GM23248 (cell line): Measurements from ENCODE around the gene MRPL33. TPM values are rescaled to one million over a fixed set of nuclear protein-coding genes. Genes with fewer than 3 reads are reported as not detected.
"Not testable (repeated sequence)": the region's sequence is repeated elsewhere in the genome, so short reads cannot be mapped to it uniquely, and the experiment has no call there.

Experiments
- DNase-seq: peaks from one replicate; pipeline ENCODE4 v3.0.0-alpha.2; 2015
- H2AFZ ChIP-seq: fragments of 200-600 bp; sonication (generic); 2 replicates; pipeline ENCODE4 v1.6.1; 2016; ENCODE audit warnings: antibody characterized with exemption
- H3F3A ChIP-seq: fragments of 200-600 bp; sonication (generic); 2 replicates; pipeline ENCODE4 v1.6.1; 2016; ENCODE audit warnings: mild to moderate bottlenecking, antibody characterized with exemption, mixed run types; ENCODE audit not compliant: insufficient read depth
- H3K27ac ChIP-seq: fragments of 200-600 bp; sonication (generic); 2 replicates; pipeline ENCODE4 v1.5.1; 2016; ENCODE audit warnings: mild to moderate bottlenecking
- H3K27me3 ChIP-seq: fragments of 200-600 bp; sonication (generic); replicated peaks from 2 replicates; pipeline ENCODE4 v1.6.1; 2016; ENCODE audit warnings: mild to moderate bottlenecking; ENCODE audit not compliant: insufficient read depth
- H3K36me3 ChIP-seq: fragments of 200-600 bp; sonication (generic); 2 replicates; pipeline ENCODE4 v1.6.1; 2016; ENCODE audit warnings: low read depth, mild to moderate bottlenecking
- H3K4me1 ChIP-seq: fragments of 200-600 bp; sonication (generic); 2 replicates; pipeline ENCODE4 v1.6.1; 2016; ENCODE audit warnings: mild to moderate bottlenecking; ENCODE audit not compliant: insufficient read depth
- H3K4me2 ChIP-seq: fragments of 200-600 bp; sonication (generic); one replicate; pipeline ENCODE4 v1.6.1; 2016; ENCODE audit warnings: mild to moderate bottlenecking; ENCODE audit not compliant: unreplicated experiment
- H3K4me3 ChIP-seq: fragments of 200-600 bp; sonication (generic); 2 replicates; pipeline ENCODE4 v1.5.1; 2016; ENCODE audit warnings: mild to moderate bottlenecking
- H3K79me2 ChIP-seq: fragments of 200-600 bp; sonication (generic); 2 replicates; pipeline ENCODE4 v1.6.1; 2016; ENCODE audit warnings: mild to moderate bottlenecking; ENCODE audit not compliant: insufficient read depth
- H3K9ac ChIP-seq: fragments of 200-600 bp; sonication (generic); 2 replicates; pipeline ENCODE4 v1.6.1; 2016; ENCODE audit warnings: mild to moderate bottlenecking
- H3K9me2 ChIP-seq: fragments of 200-600 bp; sonication (generic); 2 replicates; pipeline ENCODE4 v1.6.1; 2016; ENCODE audit warnings: mixed run types, mild to moderate bottlenecking, moderate library complexity; ENCODE audit not compliant: insufficient read depth
- H3K9me3 ChIP-seq: fragments of 200-600 bp; sonication (generic); one replicate; pipeline ENCODE4 v1.6.1; 2017; ENCODE audit warnings: low read depth
- H4K20me1 ChIP-seq: fragments of 200-600 bp; sonication (generic); 2 replicates; pipeline ENCODE4 v1.6.0; 2016; ENCODE audit not compliant: insufficient read depth
- EZH2 ChIP-seq: fragments of 200-600 bp; sonication (generic); IDR thresholded peaks from 2 replicates; pipeline ENCODE4 v1.6.1; 2018; ENCODE audit warnings: antibody characterized with exemption, mild to moderate bottlenecking; ENCODE audit not compliant: insufficient read depth, poor library complexity, severe bottlenecking
- EZH2phosphoT487 ChIP-seq: fragments of 200-600 bp; sonication (generic); IDR thresholded peaks from 2 replicates; pipeline ENCODE4 v1.6.1; 2018; ENCODE audit warnings: antibody characterized with exemption, moderate library complexity, mild to moderate bottlenecking, low read depth; ENCODE audit not compliant: insufficient read depth
- WGBS, 2 experiments: methylation state at CpG; one replicate each; pipeline ENCODE4 v1.1.6; 2015 to 2017; ENCODE audit warnings: low lambda C conversion rate in 2 of 2, low coverage in 1 of 2; ENCODE audit errors: missing lambda C conversion rate in 2 of 2; 5-methylcytosine and 5-hydroxymethylcytosine counted together
- in situ Hi-C: fragments of 300-500 bp; cut with MboI; formaldehyde crosslinking; loops from 2 replicates; pipeline ENCODE4 v1.15.0; 2020
- polyA plus RNA-seq: library from polyadenylated mRNA; unstranded; fragments of >200 nt; fragmentation: Nextera tagmentation; extraction: Ambion mirVana; gene quantifications from 2 replicates; pipeline ENCODE4 v1.2.1, GENCODE V29; 2016
- total RNA-seq: library from RNA; depleted of rRNA; stranded (reverse); fragments of >200 nt; shearing (Covaris generic); gene quantifications from 2 replicates; pipeline ENCODE4 v1.2.3, GENCODE V29; 2014

MRPL33 gene
- total and polyA plus RNA-seq, 2 experiments from 2014 or later: 70.8 to 340 TPM

GRCh38 chr2:27756544-27757498 lies 14.7 kb upstream of the MRPL33 start:
- WGBS, 2 experiments: 93 to 96% methylated on average over 8 of the region's 8 CpGs
- DNase-seq: no peak

GRCh38 chr2:27762951-27763906 lies 8.3 kb upstream of the MRPL33 start:
- DNase-seq: peak; percentile 37
- H4K20me1 ChIP-seq: no peaks in the 10 kb centered on the region
- H3K9me3 ChIP-seq: no peaks in the 10 kb centered on the region
- H2AFZ ChIP-seq: no peak overlapping the region; the same call in 1 of the 2 replicates
- peaks cover 32% of the 10 kb centered on the region for H3K4me1 ChIP-seq
- peaks cover 27% of the 10 kb centered on the region for H3F3A ChIP-seq
- no peak overlapping the region for H3K9ac ChIP-seq
- no peak for TF ChIP-seq EZH2
- no peak for TF ChIP-seq EZH2phosphoT487
- 88 to 92% methylated on average over 3 of the region's 3 CpGs for WGBS, 2 experiments
- in situ Hi-C loops: no loop called here
- H3K27ac ChIP-seq: peak overlapping the region; percentile 38; the same call in 1 of the 2 replicates
- no peak overlapping the region for H3K4me3 ChIP-seq
- H3K79me2 ChIP-seq: no peaks in the 10 kb centered on the region
- H3K9me2 ChIP-seq: no peaks in the 10 kb centered on the region
- H3K27me3 ChIP-seq: no peaks in the 10 kb centered on the region
- no peaks in the 10 kb centered on the region for H3K36me3 ChIP-seq
- no peak overlapping the region for H3K4me2 ChIP-seq

More at GRCh38 chr2:27756544-27757498, 14.7 kb upstream of the MRPL33 start:
- Histone ChIP-seq H3K9me3 (no peaks in the 10 kb centered on the region), H3K79me2 (no peaks in the 10 kb centered on the region), H3K9ac (no peak overlapping the region), H3K4me1 (peaks cover 24% of the 10 kb centered on the region), H4K20me1 (no peaks in the 10 kb centered on the region), H3K9me2 (no peaks in the 10 kb centered on the region), H3K27ac (no peak overlapping the region), H3K4me2 (no peak overlapping the region), H2AFZ (no peak overlapping the region), H3K27me3 (no peaks in the 10 kb centered on the region), H3K4me3 (no peak overlapping the region), H3F3A (peaks cover 21% of the 10 kb centered on the region), H3K36me3 (no peaks in the 10 kb centered on the region)
- TF ChIP-seq EZH2phosphoT487 (no peak), EZH2 (no peak)
- in situ Hi-C loops: no loop called here

GRCh38 chr2:27763907-27764267 lies 7.6 kb upstream of the MRPL33 start:
- Histone ChIP-seq H4K20me1 (no peaks in the 10 kb centered on the region), H3K9me2 (no peaks in the 10 kb centered on the region), H3F3A (peaks cover 27% of the 10 kb centered on the region), H3K4me3 (no peak overlapping the region), H3K36me3 (no peaks in the 10 kb centered on the region), H3K27ac (no peak overlapping the region), H3K79me2 (no peaks in the 10 kb centered on the region), H2AFZ (no peak overlapping the region), H3K4me2 (no peak overlapping the region), H3K9me3 (no peaks in the 10 kb centered on the region), H3K27me3 (no peaks in the 10 kb centered on the region), H3K4me1 (peaks cover 32% of the 10 kb centered on the region), H3K9ac (no peak overlapping the region)
- 98% methylated on average over 7 of the region's 7 CpGs for WGBS, 2 experiments
- in situ Hi-C loops: no loop called here
- TF ChIP-seq EZH2 (no peak), EZH2phosphoT487 (no peak)
- DNase-seq: no peak

GRCh38 chr2:27764526-27764925 lies 7.0 kb upstream of the MRPL33 start:
- in situ Hi-C loops: not testable (repeated sequence)

More at GRCh38 chr2:27764526-27764925, 7.0 kb upstream of the MRPL33 start:
- not testable (repeated sequence) for H3K4me3 ChIP-seq, H3K9me3 ChIP-seq, H3K9ac ChIP-seq, H3K79me2 ChIP-seq, H3K4me2 ChIP-seq, H3K36me3 ChIP-seq, H3K9me2 ChIP-seq, H3K27ac ChIP-seq, H3K27me3 ChIP-seq, H4K20me1 ChIP-seq, DNase-seq, H2AFZ ChIP-seq
- WGBS, 2 experiments: 98 to 100% methylated on average over 2 to 3 of the region's 3 CpGs
- Histone ChIP-seq H3F3A (peaks cover 27% of the 10 kb centered on the region), H3K4me1 (peaks cover 32% of the 10 kb centered on the region)
